RWPE2 (cell line): ENCODE measurements around the gene SCN4B.
A peak's percentile ranks its signal among the peaks of the same experiment; 100 is the strongest.
"Not testable (repeated sequence)": the region's sequence is repeated elsewhere in the genome, so short reads cannot be mapped to it uniquely, and the experiment has no call there.

ENCODE experiments used
- ATAC-seq: fragments of 200-7000 bp; cut with Tn5 transposase; 3 replicates; pipeline ENCODE4 v1.9.1; 2021; ENCODE audit warnings: low read depth
- DNase-seq: peaks from one replicate; pipeline ENCODE4 v3.0.0-alpha.2; 2020; ENCODE audit warnings: low spot score
- H3K27ac ChIP-seq: fragments of 450-650 bp; 2 replicates; pipeline ENCODE4 v1.5.1; 2017; ENCODE audit warnings: mild to moderate bottlenecking; ENCODE audit not compliant: poor library complexity, severe bottlenecking
- H3K27me3 ChIP-seq: fragments of 250-450 bp; sonication (Bioruptor Pico); 2 replicates; pipeline ENCODE4 v1.5.1; 2021; ENCODE audit warnings: mild to moderate bottlenecking, moderate library complexity; ENCODE audit not compliant: insufficient read depth, poor library complexity, severe bottlenecking
- H3K36me3 ChIP-seq: fragments of 250-450 bp; sonication (Bioruptor Pico); 2 replicates; pipeline ENCODE4 v1.5.1; 2020; ENCODE audit warnings: low read depth, mild to moderate bottlenecking, moderate library complexity
- H3K4me1 ChIP-seq: fragments of 250-450 bp; sonication (Bioruptor Pico); 2 replicates; pipeline ENCODE4 v1.5.1; 2021; ENCODE audit warnings: mild to moderate bottlenecking, moderate library complexity; ENCODE audit not compliant: insufficient read depth, poor library complexity, severe bottlenecking
- H3K4me3 ChIP-seq: fragments of 250-450 bp; sonication (Bioruptor Pico); 2 replicates; pipeline ENCODE4 v1.5.1; 2021; ENCODE audit warnings: mild to moderate bottlenecking, moderate library complexity; ENCODE audit not compliant: severe bottlenecking
- H3K9me3 ChIP-seq: fragments of 250-450 bp; sonication (Bioruptor Pico); 2 replicates; pipeline ENCODE4 v1.5.1; 2021; ENCODE audit warnings: mild to moderate bottlenecking, moderate library complexity; ENCODE audit not compliant: severe bottlenecking
- TF ChIP-seq, protein P1 (sequence below): fragments of 450-650 bp; IDR thresholded peaks from one replicate; pipeline ENCODE4 v1.5.1; 2017; ENCODE audit warnings: mild to moderate bottlenecking, moderate library complexity; ENCODE audit not compliant: poor library complexity, severe bottlenecking

Gene SCN4B

DNA sequence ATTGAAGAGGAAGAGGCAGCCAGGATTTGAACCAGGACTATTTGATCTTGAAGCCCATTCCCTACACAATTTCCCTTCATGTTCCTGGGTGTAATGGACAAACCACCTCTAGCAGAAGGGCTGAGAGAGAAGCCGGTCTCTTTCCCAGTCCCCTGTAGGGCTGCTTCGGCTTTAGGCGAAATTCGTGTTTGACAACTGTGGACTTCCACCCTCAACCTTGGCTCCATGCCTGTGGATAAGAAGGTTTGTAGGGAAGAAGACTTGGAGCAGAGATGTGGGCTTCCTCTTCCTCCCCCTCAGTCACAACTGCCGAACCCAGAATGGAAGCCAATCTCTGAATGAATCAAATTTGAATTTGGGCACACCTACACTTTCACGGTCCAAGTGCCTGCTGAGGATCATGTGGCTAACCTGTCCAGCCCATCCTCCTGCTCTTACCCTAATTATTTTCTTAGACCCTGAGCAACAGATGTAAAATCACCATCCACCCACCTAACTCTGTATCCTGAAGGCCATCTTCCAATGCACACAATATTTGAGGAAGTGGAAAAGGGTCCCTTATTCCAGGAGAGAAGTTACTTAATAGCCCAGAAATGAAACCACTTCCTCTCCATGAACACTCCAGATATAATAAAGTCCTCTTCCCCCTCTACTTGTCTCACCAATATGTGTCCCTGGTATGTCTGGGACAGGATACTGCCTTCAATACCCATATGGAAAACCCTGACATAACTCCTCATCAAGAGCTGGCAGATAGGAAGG is 33.9 kb upstream of the SCN4B start:
- no peak for ATAC-seq
- TF ChIP-seq, protein P1, sequence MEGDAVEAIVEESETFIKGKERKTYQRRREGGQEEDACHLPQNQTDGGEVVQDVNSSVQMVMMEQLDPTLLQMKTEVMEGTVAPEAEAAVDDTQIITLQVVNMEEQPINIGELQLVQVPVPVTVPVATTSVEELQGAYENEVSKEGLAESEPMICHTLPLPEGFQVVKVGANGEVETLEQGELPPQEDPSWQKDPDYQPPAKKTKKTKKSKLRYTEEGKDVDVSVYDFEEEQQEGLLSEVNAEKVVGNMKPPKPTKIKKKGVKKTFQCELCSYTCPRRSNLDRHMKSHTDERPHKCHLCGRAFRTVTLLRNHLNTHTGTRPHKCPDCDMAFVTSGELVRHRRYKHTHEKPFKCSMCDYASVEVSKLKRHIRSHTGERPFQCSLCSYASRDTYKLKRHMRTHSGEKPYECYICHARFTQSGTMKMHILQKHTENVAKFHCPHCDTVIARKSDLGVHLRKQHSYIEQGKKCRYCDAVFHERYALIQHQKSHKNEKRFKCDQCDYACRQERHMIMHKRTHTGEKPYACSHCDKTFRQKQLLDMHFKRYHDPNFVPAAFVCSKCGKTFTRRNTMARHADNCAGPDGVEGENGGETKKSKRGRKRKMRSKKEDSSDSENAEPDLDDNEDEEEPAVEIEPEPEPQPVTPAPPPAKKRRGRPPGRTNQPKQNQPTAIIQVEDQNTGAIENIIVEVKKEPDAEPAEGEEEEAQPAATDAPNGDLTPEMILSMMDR: no peak
- H3K36me3 ChIP-seq: no peaks in the 10 kb centered on the region
- H3K9me3 ChIP-seq: no peaks in the 10 kb centered on the region
- no peak overlapping the region for H3K27ac ChIP-seq
- no peak overlapping the region for H3K4me3 ChIP-seq
- no peak for DNase-seq
- H3K4me1 ChIP-seq: no peaks in the 10 kb centered on the region
- no peaks in the 10 kb centered on the region for H3K27me3 ChIP-seq

DNA sequence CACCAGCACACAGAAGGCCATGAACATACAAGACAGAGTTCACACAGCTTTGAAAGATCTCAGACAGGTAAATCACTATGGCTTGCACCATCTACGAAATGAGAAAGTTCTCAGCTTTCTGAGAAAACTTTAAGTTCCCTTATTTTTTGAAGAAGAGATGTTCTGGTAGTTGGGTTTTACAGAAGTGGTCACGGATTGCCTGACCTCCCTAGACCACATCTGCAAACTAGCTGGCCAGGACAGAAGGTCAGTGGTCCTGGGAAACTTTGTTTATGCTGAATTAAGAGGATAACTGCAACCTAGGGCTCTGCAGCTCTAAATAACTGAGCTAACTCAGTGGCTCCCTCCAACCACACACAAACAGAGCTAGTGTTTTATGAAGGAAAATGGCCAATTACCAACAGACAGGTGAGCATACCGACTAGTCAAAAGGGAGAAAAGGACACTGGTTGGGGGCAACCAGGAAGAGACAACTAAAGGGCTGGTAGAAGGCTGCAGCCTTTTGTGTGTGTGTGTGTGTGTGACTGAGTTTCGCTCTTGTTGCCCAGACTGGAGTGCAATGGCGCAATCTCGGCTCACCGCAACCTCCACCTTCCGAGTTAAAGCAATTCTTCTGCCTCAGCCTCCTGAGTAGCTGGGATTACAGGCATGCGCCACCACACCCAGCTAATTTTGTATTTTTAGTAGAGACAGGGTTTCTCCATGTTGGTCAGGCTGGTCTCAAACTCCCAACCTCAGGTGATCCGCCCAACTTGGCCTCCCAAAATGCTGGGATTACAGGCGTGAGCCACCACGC is 32.4 kb upstream of the SCN4B start:
- no peak overlapping the region for H3K4me3 ChIP-seq
- no peak for ATAC-seq
- H3K9me3 ChIP-seq: no peaks in the 10 kb centered on the region
- H3K36me3 ChIP-seq: no peaks in the 10 kb centered on the region
- DNase-seq: no peak
- no peaks in the 10 kb centered on the region for H3K4me1 ChIP-seq
- H3K27me3 ChIP-seq: no peaks in the 10 kb centered on the region
- TF ChIP-seq, protein P1: no peak
- no peak overlapping the region for H3K27ac ChIP-seq

DNA sequence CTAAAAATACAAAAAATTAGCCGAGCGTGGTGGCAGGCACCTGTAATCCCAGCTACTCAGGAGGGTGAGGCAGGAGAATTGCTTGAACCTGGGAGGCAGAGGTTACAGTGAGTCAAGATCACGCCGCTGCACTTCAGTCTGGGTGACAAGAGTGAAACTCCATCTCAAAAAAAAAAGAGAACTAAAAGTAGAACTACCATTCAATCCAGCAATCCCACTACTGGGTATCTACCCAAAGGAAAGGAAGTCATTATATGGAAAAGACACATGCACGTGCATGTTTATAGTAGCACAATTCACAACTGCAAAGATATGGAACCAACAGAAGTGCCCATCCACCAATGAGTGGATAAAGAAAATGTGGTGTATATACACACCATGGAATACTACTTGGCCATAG is 31.1 kb upstream of the SCN4B start:
- not testable (repeated sequence) for DNase-seq, H3K4me3 ChIP-seq, H3K9me3 ChIP-seq, H3K36me3 ChIP-seq, ATAC-seq, H3K27me3 ChIP-seq, H3K4me1 ChIP-seq, H3K27ac ChIP-seq

DNA sequence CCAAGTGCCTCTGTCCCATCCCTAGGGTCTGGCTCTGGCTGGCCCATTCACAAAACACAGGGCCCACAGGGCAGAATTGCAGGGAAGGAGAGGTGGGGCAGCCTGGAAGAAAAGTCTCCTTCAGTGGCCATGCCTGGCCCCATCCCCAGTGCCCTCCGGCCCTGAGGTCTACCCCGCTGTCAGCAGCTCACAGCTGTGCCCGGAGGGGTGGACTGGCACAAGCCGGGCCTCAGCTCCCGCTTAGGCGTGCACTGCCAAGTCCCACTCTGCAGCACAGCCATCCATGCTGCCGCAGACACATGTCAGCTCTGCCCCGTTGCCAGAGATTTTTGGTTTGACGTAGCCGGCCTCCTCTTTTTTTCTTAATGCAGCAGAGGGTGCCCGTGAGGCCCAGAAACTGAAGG is 27.7 kb upstream of the SCN4B start:
- Histone ChIP-seq H3K36me3 (no peaks in the 10 kb centered on the region), H3K9me3 (no peaks in the 10 kb centered on the region), H3K27me3 (no peaks in the 10 kb centered on the region), H3K4me3 (no peak overlapping the region), H3K27ac (no peak overlapping the region), H3K4me1 (peaks cover 6% of the 10 kb centered on the region)
- DNase-seq (no peak), ATAC-seq (peak; percentile 75)
- TF ChIP-seq, protein P1: no peak

DNA sequence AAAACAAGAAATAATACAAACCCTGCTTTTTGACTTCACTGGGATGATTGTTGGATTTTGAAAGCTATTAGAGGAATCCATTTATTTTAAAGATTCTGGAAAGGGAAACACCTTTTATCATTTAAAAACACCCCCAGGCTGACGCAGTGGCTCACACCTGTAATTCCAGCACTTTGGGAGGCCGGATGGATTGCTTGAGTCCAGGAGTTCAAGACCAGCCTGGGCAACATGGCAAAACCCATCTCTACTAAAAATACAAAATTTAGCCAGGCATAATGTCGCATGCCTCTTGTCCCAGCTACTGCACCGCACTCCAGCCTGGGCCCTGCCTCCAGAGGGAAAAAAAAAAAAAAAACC is 24.1 kb upstream of the SCN4B start:
- TF ChIP-seq, protein P1: no peak
- Histone ChIP-seq H3K4me1 (peaks cover 11% of the 10 kb centered on the region), H3K36me3 (no peaks in the 10 kb centered on the region), H3K27ac (no peak overlapping the region), H3K27me3 (no peaks in the 10 kb centered on the region), H3K4me3 (no peak overlapping the region), H3K9me3 (no peaks in the 10 kb centered on the region)
- no peak for ATAC-seq
- DNase-seq: no peak
